Activated CD4-positive, alpha-beta memory T cell treated with anti-CD3 and anti-CD28 coated beads for 36 hours (primary cell): ENCODE measurements around the gene FGF22. TPM values are rescaled to one million over a fixed set of nuclear protein-coding genes. Genes with fewer than 3 reads are reported as not detected.
"Not testable (repeated sequence)": the region's sequence is repeated elsewhere in the genome, so short reads cannot be mapped to it uniquely, and the experiment has no call there.

Source experiments
- CTCF ChIA-PET: fragments of 350-600 bp; sonication (Branson Sonifier 250); formaldehyde crosslinking; loops from one replicate; lab custom pipeline; 2021; ENCODE audit warnings: antibody characterized with exemption, inconsistent platforms; lab: Charles Lee
- POLR2A ChIA-PET: fragments of 350-600 bp; sonication (Branson Sonifier 250); formaldehyde crosslinking; loops from one replicate; lab custom pipeline; 2021; ENCODE audit warnings: antibody characterized with exemption; lab: Charles Lee
- DNase-seq: peaks from one replicate; pipeline ENCODE4 v3.0.0-alpha.2; 2020
- H3K27ac Mint-ChIP-seq: one replicate; pipeline ENCODE4 v1.8.0; 2021; ENCODE audit warnings: mixed read lengths
- H3K27me3 Mint-ChIP-seq: one replicate; pipeline ENCODE4 v1.8.0; 2021; ENCODE audit warnings: mixed read lengths
- H3K36me3 Mint-ChIP-seq: one replicate; pipeline ENCODE4 v1.8.0; 2021; ENCODE audit warnings: mixed read lengths
- H3K4me1 Mint-ChIP-seq: one replicate; pipeline ENCODE4 v1.8.0; 2021; ENCODE audit warnings: low read depth, mixed read lengths
- H3K4me3 Mint-ChIP-seq: one replicate; pipeline ENCODE4 v1.8.0; 2021; ENCODE audit warnings: mild to moderate bottlenecking, mixed read lengths
- H3K9me3 Mint-ChIP-seq: one replicate; pipeline ENCODE4 v1.8.0; 2021; ENCODE audit warnings: mixed read lengths
- intact Hi-C: fragments of 100-400 bp; cut with micrococcal nuclease; formaldehyde crosslinking; loops from one replicate; pipeline ENCODE4 v1.15.1; 2023
- total RNA-seq, 2 experiments: library from RNA; stranded (reverse); gene quantifications; one replicate each; pipeline ENCODE4 v1.2.3, GENCODE V29; 2021

The FGF22 gene
- total RNA-seq, 2 experiments from 2014 or later: 0.14 TPM; not detected in 1

- peak; percentile 65 for DNase-seq
- CTCF ChIA-PET: interaction anchor here (0.7 to 1.1 kb wide), 3 partner anchors 26 to 607 kb away, joined by 3 read pairs; partner anchors contain the start of gene POLRMT
- H3K27me3 Mint-ChIP-seq: no peaks in the 10 kb centered on the region
- H3K4me3 Mint-ChIP-seq: peak overlapping the region; percentile 93
- POLR2A ChIA-PET: interaction anchor here (0.7 to 2.2 kb wide), 3 partner anchors 20 to 140 kb away, joined by 4 to 6 read pairs (median 5); no protein-coding TSS in a partner anchor
- peak overlapping the region; percentile 95 for H3K27ac Mint-ChIP-seq
- no peaks in the 10 kb centered on the region for H3K9me3 Mint-ChIP-seq
- peaks cover 25% of the 10 kb centered on the region for H3K36me3 Mint-ChIP-seq
- H3K4me1 Mint-ChIP-seq: peaks cover 59% of the 10 kb centered on the region
- intact Hi-C loops: no loop called here
Measured at GRCh38 chr19:658916-659839, 19.5 kb downstream of the FGF22 start.

GRCh38 chr19:660793-661426 lies 21.2 kb downstream of the FGF22 start:
- Mint-ChIP-seq H3K27me3 (no peaks in the 10 kb centered on the region), H3K9me3 (no peaks in the 10 kb centered on the region), H3K4me1 (peaks cover 56% of the 10 kb centered on the region), H3K27ac (peak overlapping the region; percentile 95), H3K4me3 (peak overlapping the region; percentile 93), H3K36me3 (peaks cover 25% of the 10 kb centered on the region)
- CTCF ChIA-PET: interaction anchor here (0.9 to 1.8 kb wide), 3 partner anchors 9 to 77 kb away, joined by 3 to 11 read pairs (median 6); no protein-coding TSS in a partner anchor
- DNase-seq: no peak
- POLR2A ChIA-PET: interaction anchor here (0.7 to 2.2 kb wide), 5 partner anchors 19 to 139 kb away, joined by 3 to 6 read pairs (median 5); partner anchors contain the start of gene POLRMT
- intact Hi-C loops: loop anchor here (1.0 to 10.0 kb wide), 6 partner anchors 28 to 254 kb away; partner anchors contain the start of genes BSG, KISS1R, POLRMT and PTBP1

- intact Hi-C loops: loop anchor here (2.0 to 10.0 kb wide), 6 partner anchors 51 to 253 kb away; partner anchors contain the start of genes BSG, HCN2, KISS1R and PTBP1
- CTCF ChIA-PET: interaction anchor here (1.7 to 1.8 kb wide), 2 partner anchors 72 to 77 kb away, joined by 6 to 11 read pairs; no protein-coding TSS in a partner anchor
- Mint-ChIP-seq H3K4me1 (peaks cover 52% of the 10 kb centered on the region), H3K27me3 (no peaks in the 10 kb centered on the region), H3K27ac (peak overlapping the region; percentile 95), H3K9me3 (no peaks in the 10 kb centered on the region), H3K4me3 (peak overlapping the region; percentile 93), H3K36me3 (peaks cover 22% of the 10 kb centered on the region)
- peak; percentile 82 for DNase-seq
- POLR2A ChIA-PET: interaction anchor here (2.1 kb wide), 1 partner anchor 18 kb away, joined by 6 read pairs; no protein-coding TSS in a partner anchor
Measured at GRCh38 chr19:661427-662196, 21.9 kb downstream of the FGF22 start.

- H3K27me3 Mint-ChIP-seq: no peaks in the 10 kb centered on the region
- peaks cover 16% of the 10 kb centered on the region for H3K36me3 Mint-ChIP-seq
- ChIA-PET CTCF (interaction anchor here (1.4 to 1.9 kb wide), 3 partner anchors 17 to 72 kb away, joined by 5 to 19 read pairs (median 7); no protein-coding TSS in a partner anchor), POLR2A (interaction anchor here (1.0 to 2.1 kb wide), 8 partner anchors 17 to 262 kb away, joined by 3 to 8 read pairs (median 4); partner anchors contain the start of gene PTBP1)
- peak overlapping the region; percentile 95 for H3K27ac Mint-ChIP-seq
- intact Hi-C loops: loop anchor here (2.0 to 10.0 kb wide), 3 partner anchors 74 to 252 kb away; partner anchors contain the start of genes HCN2, KISS1R and R3HDM4
- H3K4me1 Mint-ChIP-seq: peaks cover 47% of the 10 kb centered on the region
- no peaks in the 10 kb centered on the region for H3K9me3 Mint-ChIP-seq
- peak overlapping the region; percentile 93 for H3K4me3 Mint-ChIP-seq
- DNase-seq: peak; percentile 84
Measured at GRCh38 chr19:662207-662961, 22.7 kb downstream of the FGF22 start.

GRCh38 chr19:662962-663681 lies 23.4 kb downstream of the FGF22 start, which contains the start of gene RNF126:
TSS of gene RNF126 (minus strand) at chr19:663214. CDS start at chr19:663121, 93 bp downstream.
- Mint-ChIP-seq H3K4me1 (peaks cover 40% of the 10 kb centered on the region), H3K27ac (peak within 1 kb of the TSS; percentile 95), H3K4me3 (peak within 1 kb of the TSS; percentile 93), H3K27me3 (no peaks in the 10 kb centered on the region), H3K9me3 (no peaks in the 10 kb centered on the region), H3K36me3 (peaks cover 16% of the 10 kb centered on the region)
- peak; percentile 97 for DNase-seq
- ChIA-PET CTCF (interaction anchor here (1.0 to 1.9 kb wide), 7 partner anchors 17 to 106 kb away, joined by 3 to 19 read pairs (median 5); no protein-coding TSS in a partner anchor), POLR2A (interaction anchor here (0.5 to 1.5 kb wide), 8 partner anchors 16 to 261 kb away, joined by 3 to 8 read pairs (median 4); partner anchors contain the start of gene PTBP1)
- intact Hi-C loops: loop anchor here (1.0 to 10.0 kb wide), 4 partner anchors 17 to 252 kb away; partner anchors contain the start of genes HCN2, KISS1R and R3HDM4

- peaks cover 16% of the 10 kb centered on the region for H3K36me3 Mint-ChIP-seq
- peak overlapping the region; percentile 83 for H3K27ac Mint-ChIP-seq
- POLR2A ChIA-PET: interaction anchor here (0.5 to 1.5 kb wide), 9 partner anchors 16 to 261 kb away, joined by 3 to 8 read pairs (median 4); partner anchors contain the start of gene PTBP1
- H3K4me3 Mint-ChIP-seq: peak overlapping the region; percentile 75
- CTCF ChIA-PET: interaction anchor here (1.0 to 1.9 kb wide), 7 partner anchors 16 to 106 kb away, joined by 3 to 19 read pairs (median 5); no protein-coding TSS in a partner anchor
- H3K27me3 Mint-ChIP-seq: no peaks in the 10 kb centered on the region
- DNase-seq: no peak
- intact Hi-C loops: loop anchor here (1.0 to 10.0 kb wide), 4 partner anchors 17 to 251 kb away; partner anchors contain the start of genes HCN2, KISS1R and R3HDM4
- no peaks in the 10 kb centered on the region for H3K9me3 Mint-ChIP-seq
- H3K4me1 Mint-ChIP-seq: peaks cover 34% of the 10 kb centered on the region
Measured at GRCh38 chr19:663682-664117, 24.0 kb downstream of the FGF22 start.

GRCh38 chr19:664913-665443 lies 25.3 kb downstream of the FGF22 start:
- peaks cover 4% of the 10 kb centered on the region for H3K27me3 Mint-ChIP-seq
- ChIA-PET CTCF (interaction anchor here (0.6 kb wide), 1 partner anchor 78 kb away, joined by 4 read pairs; no protein-coding TSS in a partner anchor), POLR2A (no interaction called here)
- DNase-seq: peak; percentile 89
- intact Hi-C loops: loop anchor here (1.0 to 10.0 kb wide), 3 partner anchors 69 to 250 kb away; partner anchors contain the start of genes KISS1R and R3HDM4
- peaks cover 2% of the 10 kb centered on the region for H3K9me3 Mint-ChIP-seq
- H3K36me3 Mint-ChIP-seq: peaks cover 13% of the 10 kb centered on the region
- H3K4me3 Mint-ChIP-seq: peak overlapping the region; percentile 39
- H3K27ac Mint-ChIP-seq: peak overlapping the region; percentile 18
- H3K4me1 Mint-ChIP-seq: peaks cover 24% of the 10 kb centered on the region

GRCh38 chr19:666985-667573 lies 27.4 kb downstream of the FGF22 start:
- intact Hi-C loops: loop anchor here (10.0 kb wide), 1 partner anchor 248 kb away; the partner anchor contains the start of genes KISS1R and R3HDM4
- ChIA-PET POLR2A (interaction anchor here (1.1 kb wide), 1 partner anchor 12 kb away, joined by 3 read pairs; no protein-coding TSS in a partner anchor), CTCF (interaction anchor here (1.1 kb wide), 1 partner anchor 67 kb away, joined by 4 read pairs; no protein-coding TSS in a partner anchor)
- not testable (repeated sequence) for H3K27ac Mint-ChIP-seq, H3K9me3 Mint-ChIP-seq, H3K4me3 Mint-ChIP-seq, DNase-seq, H3K36me3 Mint-ChIP-seq, H3K27me3 Mint-ChIP-seq
- H3K4me1 Mint-ChIP-seq: peaks cover 16% of the 10 kb centered on the region
